Activated T-cell treated with anti-CD3 and anti-CD28 coated beads, Interleukin-2, amount 50 U/mL, for 4 hours (primary cell): Measurements from ENCODE around the gene ALLC. TPM values are rescaled to one million over a fixed set of nuclear protein-coding genes. Genes with fewer than 3 reads are reported as not detected.

Experiments
- total RNA-seq, 3 donors: library from RNA; stranded (reverse); gene quantifications; one replicate each; pipeline ENCODE4 v1.2.1, GENCODE V29; 2021

The ALLC gene
- total RNA-seq, 3 donors from 2014 or later, result not detected

Other genes with a start within 250 kb of the ALLC start
- gene ADI1, start 138.7 kb upstream of the ALLC start, total RNA-seq, result 10 to 100 TPM; 25.6 to 28.4 (median 25.7) TPM
- 10 to 100 TPM; 34.0 to 36.7 (median 36.0) TPM for gene RNASEH1, start 99.9 kb upstream of the ALLC start, total RNA-seq
- gene RPS7, start 82.9 kb upstream of the ALLC start, total RNA-seq, result 1,000 to 10,000 TPM; 1,876 to 2,075 (median 2,071) TPM
- gene COLEC11, start 63.1 kb upstream of the ALLC start, total RNA-seq, result under 1 TPM in 2 of 3 donors, not detected in 1; 0.28 to 0.43 TPM
- not detected for gene DCDC2C, start 45.4 kb downstream of the ALLC start, total RNA-seq